Activated CD4-positive, alpha-beta T cell treated with anti-CD3 and anti-CD28 coated beads for 4 hours (primary cell): ENCODE measurements around the gene RPAP2.
"Not testable (repeated sequence)": the region's sequence is repeated elsewhere in the genome, so short reads cannot be mapped to it uniquely, and the experiment has no call there.

ENCODE experiments used
- DNase-seq, 2 donors: peaks; one replicate each; pipeline ENCODE4 v3.0.0-alpha.2; 2020

The RPAP2 gene

DNA sequence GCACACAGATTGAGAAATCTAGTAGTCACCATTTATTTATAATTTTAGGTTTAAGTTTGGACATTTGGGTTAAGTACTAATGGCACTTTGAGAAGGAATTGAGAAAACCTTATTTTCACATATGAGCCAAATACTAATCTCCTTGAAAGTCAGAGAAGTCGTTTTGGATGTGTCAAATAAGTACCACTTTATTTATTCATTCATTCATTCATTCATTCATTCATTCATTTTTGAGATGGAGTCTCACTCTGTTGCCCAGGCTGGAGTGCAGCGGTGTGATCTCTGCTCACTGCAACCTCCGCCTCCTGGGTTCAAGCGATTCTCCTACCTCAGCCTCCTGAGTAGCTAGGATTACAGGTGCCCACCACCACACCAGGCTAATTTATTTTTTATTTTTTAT is 79.1 kb downstream of the RPAP2 start:
- DNase-seq = not testable (repeated sequence)

DNA sequence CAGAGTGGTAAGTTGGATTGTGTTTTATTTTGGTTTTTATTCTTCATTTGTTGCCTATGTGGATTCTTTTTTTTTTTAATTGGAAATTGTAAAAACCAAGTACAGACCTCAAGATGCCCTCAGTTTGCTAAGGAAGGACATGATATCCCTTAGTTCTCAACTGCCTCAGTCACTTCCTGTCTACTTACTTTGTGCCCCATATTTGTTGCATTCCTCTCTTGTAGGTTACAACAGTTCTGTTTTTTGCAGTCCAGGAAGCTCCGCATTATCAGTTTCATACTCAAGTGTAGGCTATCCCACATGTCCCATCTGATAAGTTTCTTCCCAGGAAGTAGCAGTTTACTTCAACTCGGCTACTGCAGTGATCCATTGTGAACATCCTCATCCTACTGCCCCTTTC is 82.0 kb downstream of the RPAP2 start:
- no peak for DNase-seq

- DNase-seq = not testable (repeated sequence)
Measured at GRCh38 chr1:92393966-92394365, 95.1 kb downstream of the RPAP2 start.

- no peak for DNase-seq
Measured at GRCh38 chr1:92398519-92398918, 99.7 kb downstream of the RPAP2 start.

DNA sequence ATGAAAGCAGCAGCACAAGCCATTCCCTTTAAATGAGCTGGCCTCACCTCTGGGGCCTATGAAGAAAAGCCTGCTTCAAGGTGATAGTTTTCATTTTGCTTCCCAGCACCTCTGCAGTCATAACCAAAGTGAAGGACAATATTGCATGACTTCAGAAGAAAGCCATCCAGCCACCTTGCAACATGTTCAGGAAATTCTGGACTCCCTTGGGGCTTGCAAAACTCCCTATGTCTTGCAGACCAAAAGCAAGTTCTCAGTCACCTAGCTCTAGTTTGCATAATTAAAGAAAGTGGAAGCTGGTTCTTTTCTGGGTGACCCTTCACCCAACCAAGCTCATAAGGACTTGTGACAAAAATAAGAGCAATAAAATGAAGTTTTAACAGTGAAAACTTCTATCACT is 100.2 kb downstream of the RPAP2 start:
- DNase-seq = no peak

- DNase-seq = no peak
Measured at GRCh38 chr1:92404661-92405060, 105.8 kb downstream of the RPAP2 start.

GRCh38 chr1:92408825-92409224 is 110.0 kb downstream of the RPAP2 start:
- DNase-seq = no peak

DNA sequence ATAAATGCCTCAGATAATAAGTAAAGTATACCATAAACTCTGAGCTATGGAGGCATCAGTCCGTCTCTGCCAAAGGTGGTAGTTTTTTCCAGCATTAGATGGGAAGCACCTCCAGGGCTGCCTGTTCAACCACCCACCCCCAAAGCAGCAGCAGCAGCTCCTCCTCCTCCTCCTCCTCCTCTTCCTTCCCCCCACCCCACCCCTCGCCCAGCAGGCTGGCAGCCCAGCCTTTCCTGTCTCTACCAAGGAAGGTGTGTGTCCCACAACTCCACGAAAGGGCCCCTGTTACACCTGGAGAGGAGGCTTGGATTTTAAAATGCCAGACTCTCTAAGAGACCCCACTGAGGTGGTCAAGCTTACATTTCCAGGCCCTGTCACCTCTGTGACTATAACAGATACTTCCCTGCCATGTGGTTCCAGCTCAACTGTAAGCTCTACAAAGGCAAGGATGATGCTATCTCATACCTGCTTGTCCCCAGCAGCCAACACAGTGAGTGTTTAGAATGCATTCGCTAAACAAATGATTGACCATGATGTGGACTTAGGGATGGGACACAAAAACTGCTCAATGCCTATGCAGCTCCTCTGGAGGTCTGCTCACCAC is 111.2 kb downstream of the RPAP2 start:
- DNase-seq = no peak

DNA sequence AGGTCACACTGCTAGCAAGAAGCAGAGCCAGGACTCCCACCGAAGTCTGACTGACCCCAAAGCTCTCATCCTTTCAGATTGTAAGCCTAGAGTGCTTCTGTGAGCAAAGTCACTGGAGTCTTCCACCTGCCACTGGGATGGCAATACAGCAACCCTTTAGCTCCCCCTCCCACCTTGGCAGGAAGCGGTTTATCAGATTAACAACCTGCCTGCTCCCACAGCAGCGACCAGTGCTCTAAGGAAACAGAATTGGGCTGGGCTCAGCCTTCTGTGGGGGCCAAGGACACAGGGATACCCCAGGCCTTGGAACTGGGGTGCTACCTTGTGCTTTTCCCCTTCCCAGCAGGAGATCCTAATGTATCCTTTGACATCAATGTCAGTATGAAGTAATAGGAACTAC is 111.8 kb downstream of the RPAP2 start:
- DNase-seq = peak; percentile 25 to 32

GRCh38 chr1:92411511-92411910 is 112.7 kb downstream of the RPAP2 start:
- peak; percentile 4 to 25 for DNase-seq

GRCh38 chr1:92419642-92420041 is 120.8 kb downstream of the RPAP2 start:
- no peak for DNase-seq

DNA sequence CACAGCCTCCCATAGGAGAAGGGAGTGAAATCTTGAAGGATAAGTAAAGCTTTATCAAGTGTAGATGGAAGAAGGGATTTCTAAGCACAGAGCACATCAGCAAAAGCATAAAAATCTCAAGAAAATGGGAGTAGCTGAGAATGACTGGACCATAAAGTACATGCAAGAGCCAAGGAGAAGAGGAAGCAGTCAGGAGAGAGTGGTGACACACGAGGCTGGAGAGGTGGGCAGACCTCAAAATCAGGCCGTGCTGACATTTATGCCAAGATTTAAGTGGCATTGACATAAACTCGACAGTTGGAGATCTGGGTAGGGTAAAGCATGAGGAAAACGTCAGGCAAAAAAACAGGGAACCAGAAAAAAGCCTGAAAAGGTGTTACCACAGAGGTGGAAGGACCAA is 125.5 kb downstream of the RPAP2 start:
- DNase-seq = no peak

- no peak for DNase-seq
Measured at GRCh38 chr1:92425617-92426016, 126.8 kb downstream of the RPAP2 start.

DNA sequence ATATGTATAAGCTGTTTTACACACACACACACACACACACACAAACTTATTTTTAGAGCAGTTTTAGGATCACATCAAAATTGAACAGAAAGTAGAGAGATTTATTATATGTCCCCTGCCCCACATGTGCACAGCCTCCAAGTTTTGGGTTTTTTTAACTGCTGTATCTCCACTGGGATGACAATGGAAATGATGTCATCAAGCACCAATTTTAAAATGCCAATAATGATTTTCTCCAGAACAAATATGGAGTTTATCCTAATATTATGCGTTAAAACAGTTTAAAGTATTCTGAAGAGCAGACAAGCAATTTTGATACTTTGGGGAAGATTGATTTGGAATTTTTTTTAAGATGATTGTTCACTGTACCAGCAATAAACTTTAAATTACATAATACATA is 131.2 kb downstream of the RPAP2 start:
- DNase-seq = no peak

GRCh38 chr1:92434572-92434971 is 135.7 kb downstream of the RPAP2 start:
- not testable (repeated sequence) for DNase-seq

- no peak for DNase-seq
Measured at GRCh38 chr1:92439291-92439690, 140.4 kb downstream of the RPAP2 start.

DNA sequence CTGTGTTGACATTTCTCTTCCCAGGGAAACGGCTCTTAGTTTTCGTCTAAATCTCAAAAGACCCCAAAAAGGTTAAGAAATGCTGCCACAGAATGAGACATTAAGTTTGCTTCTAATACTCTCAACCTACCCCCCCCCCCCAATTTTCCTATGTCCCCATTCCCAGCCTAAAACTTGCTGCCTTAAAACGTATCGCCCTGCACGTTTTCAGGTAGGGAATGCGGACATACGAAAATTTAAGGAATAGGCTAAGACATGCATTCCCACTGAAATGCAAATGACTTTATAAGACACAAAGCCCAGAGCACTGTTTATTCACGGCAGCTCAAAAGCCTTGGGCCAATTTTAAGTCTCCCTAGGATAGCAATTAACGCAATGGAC is 142.4 kb downstream of the RPAP2 start:
- DNase-seq = no peak

DNA sequence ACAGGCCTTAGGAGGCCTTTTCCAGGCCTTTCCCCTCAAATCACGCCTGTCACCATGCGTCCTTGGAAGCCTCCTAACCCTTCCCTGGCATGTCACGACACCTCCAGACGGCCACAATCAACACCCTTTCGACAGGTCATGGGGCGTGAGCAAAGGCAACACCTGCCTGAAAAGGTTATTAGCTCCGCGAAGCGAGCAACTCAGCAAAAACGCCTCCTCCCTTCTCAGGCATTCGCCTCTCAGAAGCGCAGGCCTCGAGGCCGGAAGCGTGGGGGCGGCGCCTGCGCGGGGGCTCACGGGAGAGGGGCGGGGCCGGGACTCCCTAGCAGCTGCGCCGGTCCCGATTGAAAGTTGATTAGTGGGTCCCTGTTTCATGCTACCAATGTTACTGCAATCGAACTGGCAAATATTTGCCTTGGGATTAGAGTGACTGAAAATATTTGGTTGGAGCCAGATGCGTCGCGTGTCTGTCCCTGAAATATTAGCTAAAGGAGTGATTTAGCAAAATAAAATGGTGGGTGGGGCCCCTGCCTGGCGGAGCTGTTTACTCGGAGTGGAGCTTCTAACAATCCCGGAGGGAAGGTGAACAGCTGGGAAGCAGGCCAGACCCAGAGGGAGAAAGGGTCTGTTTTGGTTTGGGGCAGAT is 143.0 kb downstream of the RPAP2 start:
- DNase-seq = no peak

DNA sequence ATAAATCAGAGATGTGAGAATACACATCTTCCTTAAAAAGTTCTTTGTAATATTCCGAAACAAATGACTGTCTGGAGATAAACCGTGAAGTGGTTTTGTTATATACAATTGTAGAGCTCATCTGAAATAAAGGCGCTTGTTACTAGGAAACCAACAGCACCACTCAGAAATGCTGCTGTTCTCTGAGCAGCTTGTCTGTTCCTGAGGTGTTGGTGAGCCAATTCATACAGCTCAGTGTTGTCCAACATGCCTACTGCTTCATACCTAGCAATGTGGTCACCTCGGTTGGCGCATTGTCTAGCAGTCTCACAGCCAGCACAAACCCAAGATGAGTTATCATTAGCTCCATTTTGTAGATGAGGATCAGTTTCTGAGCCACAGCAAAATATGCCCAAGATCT is 143.5 kb downstream of the RPAP2 start:
- no peak for DNase-seq

DNA sequence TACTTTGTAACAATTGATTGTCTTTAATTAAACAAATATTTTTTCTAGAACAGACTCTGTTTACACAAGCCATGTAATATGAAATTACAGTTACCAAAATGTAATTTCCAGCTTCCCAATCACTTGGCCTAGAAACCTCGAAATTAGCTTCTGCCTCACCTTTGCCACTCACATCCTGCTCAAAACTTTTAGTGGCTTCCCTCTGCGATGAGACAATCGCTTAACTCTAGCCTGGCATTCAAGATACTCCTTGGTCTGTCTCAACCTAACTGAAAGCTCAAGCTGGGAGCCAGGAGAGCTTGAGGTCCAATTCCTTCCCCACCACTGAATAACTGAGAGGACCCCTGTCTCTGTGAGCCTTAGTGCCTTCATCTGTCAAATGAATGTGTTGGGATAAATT is 145.0 kb downstream of the RPAP2 start:
- DNase-seq = no peak

GRCh38 chr1:92444351-92444750 is 145.5 kb downstream of the RPAP2 start:
- DNase-seq = no peak

- DNase-seq = no peak
Measured at GRCh38 chr1:92445865-92446264, 147.0 kb downstream of the RPAP2 start.

DNA sequence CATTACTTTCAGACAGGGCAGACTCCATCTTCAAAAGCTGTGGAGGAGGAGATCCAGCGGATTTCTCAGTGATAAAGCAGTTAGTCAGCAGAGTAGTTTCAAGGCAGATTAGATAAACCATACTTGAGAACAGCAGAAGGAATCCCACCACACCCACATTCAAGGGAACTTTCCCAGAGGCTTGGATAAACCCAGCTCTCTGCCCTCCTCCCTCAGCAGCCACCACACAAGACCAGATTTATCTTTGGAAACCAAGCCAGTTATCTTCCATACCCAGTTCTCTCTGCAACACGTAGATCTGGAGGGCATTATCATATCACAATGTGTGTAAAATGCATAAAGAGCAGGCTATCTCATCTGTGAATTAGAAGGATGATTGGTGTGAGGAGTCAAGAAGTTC is 147.7 kb downstream of the RPAP2 start:
- DNase-seq = no peak

DNA sequence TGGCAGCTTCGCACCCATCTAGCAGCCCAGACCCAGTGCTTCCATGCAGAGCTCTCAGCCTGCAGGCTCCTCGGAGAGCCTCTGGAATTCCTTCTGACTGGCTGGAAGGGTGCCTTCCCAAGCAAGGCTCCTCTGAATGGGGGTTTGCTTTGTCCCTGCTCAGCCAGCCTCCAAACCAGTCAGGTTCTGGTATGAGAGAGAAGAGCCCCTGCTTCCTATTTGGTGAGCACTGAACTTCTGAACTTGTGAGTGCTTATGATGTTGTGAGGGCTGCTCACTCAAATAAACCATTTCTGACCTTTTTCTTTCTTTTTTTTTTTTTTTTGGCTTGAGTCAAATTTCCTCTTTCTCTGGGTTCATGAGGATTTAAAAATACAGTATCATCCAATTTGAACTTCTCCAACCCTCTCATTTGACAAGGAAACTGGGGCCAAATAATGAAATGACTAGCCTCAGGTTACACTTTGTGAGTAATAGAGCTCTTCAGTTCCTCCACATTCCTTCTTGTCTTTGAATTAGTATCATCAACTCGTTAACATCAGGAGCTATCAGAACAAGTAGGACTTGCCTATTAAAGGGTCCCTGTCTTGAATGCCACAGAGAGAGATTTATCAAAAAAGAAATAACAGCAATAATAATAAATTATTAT is 148.3 kb downstream of the RPAP2 start:
- no peak for DNase-seq

DNA sequence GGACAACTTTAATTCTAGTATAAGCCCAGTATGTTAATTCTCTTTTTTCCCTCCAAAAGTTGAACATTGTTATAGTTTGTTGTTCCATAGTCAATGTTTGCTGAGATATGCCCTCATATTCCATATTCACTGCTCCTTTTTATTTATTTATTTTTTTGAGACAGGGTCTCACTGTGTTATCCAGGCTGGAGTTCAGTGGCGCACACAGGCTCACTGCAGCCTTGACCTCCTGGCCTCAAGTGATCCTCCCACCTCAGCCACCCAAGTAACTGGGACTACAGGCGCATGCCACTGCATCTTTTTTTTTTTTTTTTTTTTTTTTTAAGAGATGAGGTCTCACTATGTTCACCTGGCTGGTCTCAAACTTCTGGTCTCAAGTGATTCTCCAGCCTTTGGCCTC is 149.1 kb downstream of the RPAP2 start:
- no peak for DNase-seq
